GM12873 (cell line): ENCODE results near the gene EIF2A.

Experiments
- CTCF ChIP-seq: IDR thresholded peaks from 2 replicates; pipeline ENCODE4 v1.5.1; 2012; ENCODE audit warnings: low read depth, mild to moderate bottlenecking, moderate library complexity, low read length, control low read depth; ENCODE audit not compliant: insufficient read depth; ENCODE audit errors: missing control alignments

EIF2A gene

DNA sequence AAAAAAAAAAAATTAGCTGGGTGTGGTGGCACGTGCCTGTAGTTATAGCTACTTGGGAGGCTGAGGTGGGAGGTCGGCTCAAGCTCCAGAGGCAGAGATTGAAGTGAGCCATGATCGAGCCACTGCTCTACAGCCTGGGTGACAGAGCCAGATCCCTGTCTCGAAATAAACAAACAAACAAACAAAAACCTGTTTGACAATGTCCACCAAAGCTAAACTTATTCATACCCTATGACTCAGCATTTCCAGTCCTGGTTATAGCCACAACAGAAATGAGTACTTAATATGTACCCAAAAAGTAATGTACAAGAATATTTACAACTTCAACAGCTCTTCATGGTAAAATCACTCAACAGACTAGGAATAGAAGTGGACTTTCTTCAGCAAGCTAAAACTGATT lies 31.4 kb upstream of the EIF2A start:
- TF ChIP-seq CTCF, result no peak

GRCh38 chr3:150519026-150519425 lies 27.6 kb upstream of the EIF2A start:
- TF ChIP-seq CTCF, result no peak

DNA sequence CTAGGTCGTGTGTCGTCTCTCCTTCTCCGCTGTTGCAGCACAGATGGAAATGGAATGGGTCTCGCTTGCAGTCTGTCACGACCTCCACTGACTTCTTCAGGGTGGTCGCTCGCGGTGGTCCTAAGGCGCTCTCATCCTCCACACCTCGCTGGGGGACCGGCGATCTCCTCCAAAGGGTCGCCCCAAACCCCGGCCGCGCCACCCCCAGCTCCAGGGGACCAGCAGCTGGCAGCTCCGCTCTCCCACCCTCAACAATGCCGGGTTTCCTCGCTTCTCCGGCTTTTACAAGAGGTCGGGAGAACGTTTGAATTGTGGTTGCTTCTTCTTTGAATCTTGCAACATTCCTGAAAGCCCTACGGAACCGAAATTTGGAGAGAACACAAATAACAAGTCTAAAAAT lies 26.2 kb upstream of the EIF2A start:
- TF ChIP-seq CTCF, result no peak

GRCh38 chr3:150521463-150521862 lies 25.1 kb upstream of the EIF2A start:
- TF ChIP-seq CTCF, result no peak

DNA sequence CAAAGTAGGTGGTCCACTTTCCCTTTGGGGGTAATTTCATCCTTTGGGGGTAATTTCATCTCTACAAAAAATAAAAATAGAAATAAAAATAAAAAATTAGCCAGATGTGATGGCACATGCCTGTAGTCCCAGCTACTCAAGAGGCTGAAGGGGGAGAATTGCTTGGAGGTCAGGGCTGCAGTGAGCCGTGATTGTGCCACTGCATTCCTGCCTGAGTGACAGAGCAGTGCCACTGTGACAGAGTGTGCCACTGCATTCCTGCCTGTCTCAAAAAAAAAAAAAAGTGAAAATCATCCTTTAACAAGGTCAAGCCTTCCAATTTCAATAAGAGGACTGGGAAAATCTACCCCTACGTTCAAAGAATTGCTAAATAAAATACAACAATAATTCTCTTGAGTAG lies 23.0 kb upstream of the EIF2A start:
- no peak for TF ChIP-seq CTCF

DNA sequence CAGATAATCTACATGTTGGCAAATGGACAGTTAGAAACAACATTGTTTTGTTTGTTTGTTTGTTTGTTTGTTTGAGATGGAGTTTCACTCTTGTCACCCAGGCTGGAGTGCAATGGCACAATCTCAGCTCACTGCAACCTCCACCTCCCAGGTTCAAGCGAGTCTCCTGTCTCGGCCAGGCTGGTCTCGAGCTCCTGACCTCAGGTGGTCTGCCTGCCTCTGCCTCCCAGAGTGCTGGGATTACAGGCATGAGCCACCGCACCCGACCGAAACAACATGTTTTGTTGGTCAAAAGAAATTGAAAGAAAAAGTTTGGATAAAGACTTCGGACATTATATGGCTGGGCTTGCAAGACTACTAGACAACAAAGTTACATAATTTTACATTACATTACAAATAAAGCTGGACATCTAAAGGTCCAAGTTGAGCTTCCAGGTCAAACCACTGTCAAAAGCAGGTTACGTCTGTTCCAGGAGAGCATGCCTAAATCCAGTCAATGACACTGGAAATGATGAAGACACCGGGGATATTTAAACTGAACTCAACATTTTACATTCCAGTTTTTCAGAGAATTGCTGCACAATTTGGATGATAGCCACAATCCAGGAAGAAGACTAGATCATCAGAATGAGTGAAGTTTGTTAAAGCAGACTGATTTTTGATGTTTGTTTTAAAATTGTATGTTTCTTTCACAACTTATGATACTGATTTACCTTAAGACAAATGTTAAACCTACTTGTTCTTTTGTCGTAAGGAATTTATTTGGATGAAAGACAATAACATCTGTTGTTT lies 18.9 kb upstream of the EIF2A start:
- no peak for TF ChIP-seq CTCF

- TF ChIP-seq CTCF, result peak; percentile 20
Measured at GRCh38 chr3:150528354-150528797, 18.2 kb upstream of the EIF2A start.

GRCh38 chr3:150531775-150532174 lies 14.8 kb upstream of the EIF2A start:
- TF ChIP-seq CTCF, result no peak
